HUES48 (cell line): ENCODE measurements around the gene MAP3K21.

Source experiments
- H3K27ac ChIP-seq: one replicate; pipeline ENCODE4 v1.7.0; 2013; ENCODE audit warnings: low read depth, low read length, inconsistent platforms
- H3K27me3 ChIP-seq: 2 replicates; pipeline ENCODE4 v1.6.1; 2013; ENCODE audit warnings: mild to moderate bottlenecking, low read length; ENCODE audit not compliant: control insufficient read depth, insufficient read depth
- H3K36me3 ChIP-seq: 2 replicates; pipeline ENCODE4 v1.6.1; 2013; ENCODE audit warnings: low read length; ENCODE audit not compliant: control insufficient read depth, insufficient read depth
- H3K4me1 ChIP-seq: 2 replicates; pipeline ENCODE4 v1.6.1; 2013; ENCODE audit warnings: mild to moderate bottlenecking, low read length; ENCODE audit not compliant: control insufficient read depth, insufficient read depth
- H3K4me3 ChIP-seq: 2 replicates; pipeline ENCODE4 v1.5.1; 2013; ENCODE audit warnings: mild to moderate bottlenecking, low read depth, low read length
- H3K9ac ChIP-seq: 2 replicates; pipeline ENCODE4 v1.6.1; 2013; ENCODE audit warnings: mild to moderate bottlenecking, low read depth, low read length, moderate library complexity
- H3K9me3 ChIP-seq: 2 replicates; pipeline ENCODE4 v1.6.1; 2013; ENCODE audit warnings: low read length; ENCODE audit not compliant: control insufficient read depth, insufficient read depth

MAP3K21 gene

GRCh38 chr1:233326811-233327650 lies 493 bp upstream of the MAP3K21 start:
- H3K4me1 ChIP-seq: peaks cover 14% of the 10 kb centered on the region
- H3K4me3 ChIP-seq: peak overlapping the region; percentile 72
- peaks cover 34% of the 10 kb centered on the region for H3K27me3 ChIP-seq
- no peaks in the 10 kb centered on the region for H3K9me3 ChIP-seq
- no peak overlapping the region for H3K9ac ChIP-seq
- H3K36me3 ChIP-seq: no peaks in the 10 kb centered on the region
- no peak overlapping the region for H3K27ac ChIP-seq

GRCh38 chr1:233328142-233328921 lies 808 bp downstream of the MAP3K21 start:
- no peak overlapping the region for H3K27ac ChIP-seq
- peak overlapping the region; percentile 74 for H3K9ac ChIP-seq
- no peaks in the 10 kb centered on the region for H3K9me3 ChIP-seq
- H3K27me3 ChIP-seq: peaks cover 34% of the 10 kb centered on the region
- H3K4me1 ChIP-seq: peaks cover 17% of the 10 kb centered on the region
- peak overlapping the region; percentile 79 for H3K4me3 ChIP-seq
- H3K36me3 ChIP-seq: no peaks in the 10 kb centered on the region

GRCh38 chr1:233331676-233332519 lies 4.4 kb downstream of the MAP3K21 start:
- Histone ChIP-seq H3K4me1 (peaks cover 17% of the 10 kb centered on the region), H3K27ac (no peak overlapping the region), H3K4me3 (no peak overlapping the region), H3K27me3 (peaks cover 20% of the 10 kb centered on the region), H3K36me3 (no peaks in the 10 kb centered on the region), H3K9me3 (no peaks in the 10 kb centered on the region), H3K9ac (no peak overlapping the region)

GRCh38 chr1:233333086-233333485 lies 5.6 kb downstream of the MAP3K21 start:
- H3K36me3 ChIP-seq: no peaks in the 10 kb centered on the region
- peaks cover 24% of the 10 kb centered on the region for H3K4me1 ChIP-seq
- H3K9me3 ChIP-seq: no peaks in the 10 kb centered on the region

GRCh38 chr1:233334092-233334491 lies 6.6 kb downstream of the MAP3K21 start:
- H3K9ac ChIP-seq: no peak overlapping the region
- H3K9me3 ChIP-seq: no peaks in the 10 kb centered on the region
- peaks cover 8% of the 10 kb centered on the region for H3K27me3 ChIP-seq
- H3K4me3 ChIP-seq: no peak overlapping the region
- no peak overlapping the region for H3K27ac ChIP-seq
- H3K36me3 ChIP-seq: no peaks in the 10 kb centered on the region
- peaks cover 33% of the 10 kb centered on the region for H3K4me1 ChIP-seq

More at GRCh38 chr1:233333086-233333485, 5.6 kb downstream of the MAP3K21 start:
- H3K4me3 ChIP-seq: no peak overlapping the region
- peaks cover 18% of the 10 kb centered on the region for H3K27me3 ChIP-seq
- no peak overlapping the region for H3K9ac ChIP-seq
- H3K27ac ChIP-seq: no peak overlapping the region

GRCh38 chr1:233336554-233337456 lies 9.3 kb downstream of the MAP3K21 start:
- no peaks in the 10 kb centered on the region for H3K27me3 ChIP-seq
- H3K36me3 ChIP-seq: no peaks in the 10 kb centered on the region
- no peak overlapping the region for H3K4me3 ChIP-seq
- peaks cover 33% of the 10 kb centered on the region for H3K4me1 ChIP-seq
- H3K9ac ChIP-seq: no peak overlapping the region
- no peaks in the 10 kb centered on the region for H3K9me3 ChIP-seq
- no peak overlapping the region for H3K27ac ChIP-seq

GRCh38 chr1:233337505-233337904 lies 10.0 kb downstream of the MAP3K21 start:
- H3K9ac ChIP-seq: no peak overlapping the region
- H3K4me1 ChIP-seq: peaks cover 27% of the 10 kb centered on the region
- no peaks in the 10 kb centered on the region for H3K9me3 ChIP-seq

GRCh38 chr1:233338102-233338501 lies 10.6 kb downstream of the MAP3K21 start:
- Histone ChIP-seq H3K27ac (no peak overlapping the region), H3K4me3 (no peak overlapping the region), H3K4me1 (peaks cover 27% of the 10 kb centered on the region), H3K27me3 (no peaks in the 10 kb centered on the region), H3K36me3 (no peaks in the 10 kb centered on the region), H3K9ac (no peak overlapping the region), H3K9me3 (no peaks in the 10 kb centered on the region)

More at GRCh38 chr1:233337505-233337904, 10.0 kb downstream of the MAP3K21 start:
- Histone ChIP-seq H3K4me3 (no peak overlapping the region), H3K36me3 (no peaks in the 10 kb centered on the region), H3K27ac (no peak overlapping the region), H3K27me3 (no peaks in the 10 kb centered on the region)

- Histone ChIP-seq H3K36me3 (no peaks in the 10 kb centered on the region), H3K27me3 (no peaks in the 10 kb centered on the region)
Measured at GRCh38 chr1:233340031-233340555, 12.6 kb downstream of the MAP3K21 start.

More at GRCh38 chr1:233340031-233340555, 12.6 kb downstream of the MAP3K21 start:
- Histone ChIP-seq H3K9ac (no peak overlapping the region), H3K4me3 (no peak overlapping the region), H3K9me3 (no peaks in the 10 kb centered on the region), H3K27ac (no peak overlapping the region), H3K4me1 (peaks cover 27% of the 10 kb centered on the region)
